ENCODE measurements around the gene EPC1.

DNA sequence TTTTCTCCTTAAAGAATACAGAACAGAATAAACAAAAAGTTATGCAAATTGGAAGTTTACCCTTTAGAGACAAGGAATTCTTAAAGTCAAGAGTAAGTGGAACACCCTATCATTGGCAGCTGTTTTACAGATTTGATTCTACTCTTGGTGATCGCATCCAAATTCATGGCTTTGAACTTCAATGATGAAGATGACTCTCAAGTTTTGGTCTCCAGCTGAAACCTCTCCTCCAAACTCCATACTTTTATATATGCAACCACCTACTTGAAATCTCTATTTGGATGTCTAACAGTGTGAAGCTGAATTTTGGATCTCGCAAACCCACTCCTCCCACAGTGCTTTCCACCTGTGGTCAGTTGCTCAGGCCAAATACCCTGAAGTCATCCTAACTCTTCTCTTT, 80.4 kb downstream of the EPC1 start:
- TF ChIP-seq, protein P1, sequence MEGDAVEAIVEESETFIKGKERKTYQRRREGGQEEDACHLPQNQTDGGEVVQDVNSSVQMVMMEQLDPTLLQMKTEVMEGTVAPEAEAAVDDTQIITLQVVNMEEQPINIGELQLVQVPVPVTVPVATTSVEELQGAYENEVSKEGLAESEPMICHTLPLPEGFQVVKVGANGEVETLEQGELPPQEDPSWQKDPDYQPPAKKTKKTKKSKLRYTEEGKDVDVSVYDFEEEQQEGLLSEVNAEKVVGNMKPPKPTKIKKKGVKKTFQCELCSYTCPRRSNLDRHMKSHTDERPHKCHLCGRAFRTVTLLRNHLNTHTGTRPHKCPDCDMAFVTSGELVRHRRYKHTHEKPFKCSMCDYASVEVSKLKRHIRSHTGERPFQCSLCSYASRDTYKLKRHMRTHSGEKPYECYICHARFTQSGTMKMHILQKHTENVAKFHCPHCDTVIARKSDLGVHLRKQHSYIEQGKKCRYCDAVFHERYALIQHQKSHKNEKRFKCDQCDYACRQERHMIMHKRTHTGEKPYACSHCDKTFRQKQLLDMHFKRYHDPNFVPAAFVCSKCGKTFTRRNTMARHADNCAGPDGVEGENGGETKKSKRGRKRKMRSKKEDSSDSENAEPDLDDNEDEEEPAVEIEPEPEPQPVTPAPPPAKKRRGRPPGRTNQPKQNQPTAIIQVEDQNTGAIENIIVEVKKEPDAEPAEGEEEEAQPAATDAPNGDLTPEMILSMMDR (IDR thresholded peaks at IDR 0.05; ENCODE audit: insufficient read depth, low read depth, low read length): no peak
- TF ChIP-seq EZH2 (IDR thresholded peaks at IDR 0.05; ENCODE audit: insufficient read depth, low read length): no peak
